ENCODE results near the gene SS18L1. TPM values are rescaled to one million over a fixed set of nuclear protein-coding genes. Genes with fewer than 3 reads are reported as not detected.

The SS18L1 gene
- total RNA-seq, 2 experiments from 2014 or later: 17.0 to 17.7 TPM

DNA sequence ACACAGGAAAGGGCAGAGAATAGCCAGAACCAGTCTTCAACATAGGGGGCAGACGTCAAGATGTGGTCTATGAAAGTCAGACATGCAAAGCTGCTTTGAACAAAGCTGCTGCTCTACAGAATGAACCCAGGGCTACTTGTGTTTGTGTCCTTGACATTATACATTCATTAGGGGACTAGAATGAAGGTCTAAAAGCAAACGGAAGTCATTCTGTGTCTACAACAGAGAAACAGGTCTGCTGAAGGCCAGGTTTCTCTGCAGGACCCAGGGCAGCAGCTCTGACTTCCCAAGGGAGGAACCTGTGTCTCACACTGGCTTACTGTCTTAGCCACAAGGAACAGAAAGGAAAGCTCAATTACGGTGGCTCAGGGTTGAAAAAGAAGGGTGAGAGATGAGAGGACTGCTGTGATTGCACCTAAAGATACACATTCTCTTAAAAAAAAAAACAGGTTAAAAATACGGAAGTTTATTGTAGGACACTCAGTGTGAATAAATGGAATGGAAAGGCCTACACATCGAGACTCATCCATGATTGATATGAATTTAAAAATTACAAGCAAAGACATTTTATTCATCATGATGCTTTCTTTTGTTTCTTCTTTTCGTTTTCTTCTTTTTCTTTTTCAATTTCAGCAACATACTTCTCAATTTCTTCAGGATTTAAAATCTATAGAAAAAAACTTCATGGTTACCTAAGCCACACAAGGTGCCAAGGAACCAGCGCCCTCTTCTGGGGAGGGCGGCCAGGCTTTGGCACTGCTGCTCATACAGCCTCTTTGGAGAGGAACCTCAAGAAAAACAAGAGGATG lies 7.1 kb upstream of the SS18L1 start:
- H3K36me3 ChIP-seq (ENCODE audit: insufficient read depth, low read length): peaks cover 100% of the 10 kb centered on the region
- no peak overlapping the region for H3K4me2 ChIP-seq (ENCODE audit: low read length)
- DNase-seq (ENCODE audit: low spot score): peak; percentile 82
- POLR2A ChIA-PET: interaction anchor here (0.5 to 0.6 kb wide), 2 partner anchors 30 to 50 kb away, joined by 3 to 4 read pairs; no protein-coding TSS in a partner anchor
- CTCF ChIA-PET (ENCODE audit: unreplicated experiment): no interaction called here
- TF ChIP-seq EZH2phosphoT487 (IDR thresholded peaks at IDR 0.05; ENCODE audit: borderline replicate concordance, low read depth, low read length): no peak
- TF ChIP-seq, protein P1, sequence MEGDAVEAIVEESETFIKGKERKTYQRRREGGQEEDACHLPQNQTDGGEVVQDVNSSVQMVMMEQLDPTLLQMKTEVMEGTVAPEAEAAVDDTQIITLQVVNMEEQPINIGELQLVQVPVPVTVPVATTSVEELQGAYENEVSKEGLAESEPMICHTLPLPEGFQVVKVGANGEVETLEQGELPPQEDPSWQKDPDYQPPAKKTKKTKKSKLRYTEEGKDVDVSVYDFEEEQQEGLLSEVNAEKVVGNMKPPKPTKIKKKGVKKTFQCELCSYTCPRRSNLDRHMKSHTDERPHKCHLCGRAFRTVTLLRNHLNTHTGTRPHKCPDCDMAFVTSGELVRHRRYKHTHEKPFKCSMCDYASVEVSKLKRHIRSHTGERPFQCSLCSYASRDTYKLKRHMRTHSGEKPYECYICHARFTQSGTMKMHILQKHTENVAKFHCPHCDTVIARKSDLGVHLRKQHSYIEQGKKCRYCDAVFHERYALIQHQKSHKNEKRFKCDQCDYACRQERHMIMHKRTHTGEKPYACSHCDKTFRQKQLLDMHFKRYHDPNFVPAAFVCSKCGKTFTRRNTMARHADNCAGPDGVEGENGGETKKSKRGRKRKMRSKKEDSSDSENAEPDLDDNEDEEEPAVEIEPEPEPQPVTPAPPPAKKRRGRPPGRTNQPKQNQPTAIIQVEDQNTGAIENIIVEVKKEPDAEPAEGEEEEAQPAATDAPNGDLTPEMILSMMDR (conservative IDR thresholded peaks at IDR 0.05; ENCODE audit: low read length): peak; percentile 99
- H3K27ac ChIP-seq (ENCODE audit: low read depth, low read length, poor library complexity, severe bottlenecking): peak overlapping the region; percentile 37
- no peaks in the 10 kb centered on the region for H3K9me3 ChIP-seq (ENCODE audit: low read length)
- BruUV-seq (replicated peaks): no TSS peak
- H4K20me1 ChIP-seq (ENCODE audit: insufficient read depth, low read length): peaks cover 13% of the 10 kb centered on the region
- H3K4me3 ChIP-seq (ENCODE audit: low read depth, low read length, poor library complexity, severe bottlenecking): no peak overlapping the region
- H3K9me2 ChIP-seq (ENCODE audit: insufficient read depth, low read length): no peaks in the 10 kb centered on the region
- H2AFZ ChIP-seq (ENCODE audit: low read length): no peak overlapping the region
- H3K4me1 ChIP-seq (ENCODE audit: insufficient read depth, low read length, poor library complexity, severe bottlenecking): peaks cover 10% of the 10 kb centered on the region
- H3K79me2 ChIP-seq (ENCODE audit: insufficient read depth, low read depth, low read length): peaks cover 28% of the 10 kb centered on the region
- intact Hi-C loops (cut with micrococcal nuclease; ENCODE audit: unreplicated experiment): loop anchor here (1.0 to 2.0 kb wide), 2 partner anchors 125 to 156 kb away; no protein-coding TSS in a partner anchor

DNA sequence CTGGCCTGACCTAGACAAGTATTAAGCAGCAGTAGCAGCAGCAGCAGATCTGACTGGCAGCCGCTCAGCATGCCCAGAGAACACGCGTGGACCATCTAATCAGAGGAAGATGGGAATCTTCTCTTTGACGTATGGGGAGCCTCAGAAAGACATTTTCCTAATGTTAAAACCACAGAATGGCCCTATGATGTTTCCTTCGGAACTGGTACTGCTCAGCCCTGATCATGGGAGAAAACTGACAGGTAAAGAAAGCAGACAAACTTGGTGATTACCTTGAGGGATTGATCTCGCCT lies 6.5 kb upstream of the SS18L1 start:
- TF ChIP-seq, protein P1 (conservative IDR thresholded peaks at IDR 0.05; ENCODE audit: low read length): peak; percentile 46; the same call in 1 of the 2 replicates
- TF ChIP-seq EZH2phosphoT487 (IDR thresholded peaks at IDR 0.05; ENCODE audit: borderline replicate concordance, low read depth, low read length): no peak
- intact Hi-C loops (cut with micrococcal nuclease; ENCODE audit: unreplicated experiment): loop anchor here (2.0 kb wide), 1 partner anchor 156 kb away; no protein-coding TSS in a partner anchor
- CTCF ChIA-PET (ENCODE audit: unreplicated experiment): no interaction called here
- H3K9me2 ChIP-seq (ENCODE audit: insufficient read depth, low read length): no peaks in the 10 kb centered on the region
- peaks cover 100% of the 10 kb centered on the region for H3K36me3 ChIP-seq (ENCODE audit: insufficient read depth, low read length)
- H3K4me3 ChIP-seq (ENCODE audit: low read depth, low read length, poor library complexity, severe bottlenecking): no peak overlapping the region
- H4K20me1 ChIP-seq (ENCODE audit: insufficient read depth, low read length): peaks cover 19% of the 10 kb centered on the region
- peaks cover 34% of the 10 kb centered on the region for H3K79me2 ChIP-seq (ENCODE audit: insufficient read depth, low read depth, low read length)
- POLR2A ChIA-PET: no interaction called here
- H2AFZ ChIP-seq (ENCODE audit: low read length): no peak overlapping the region
- H3K9me3 ChIP-seq (ENCODE audit: low read length): no peaks in the 10 kb centered on the region
- no TSS peak for BruUV-seq (replicated peaks)
- no peak for DNase-seq (ENCODE audit: low spot score)
- H3K4me2 ChIP-seq (ENCODE audit: low read length): no peak overlapping the region
- no peak overlapping the region for H3K27ac ChIP-seq (ENCODE audit: low read depth, low read length, poor library complexity, severe bottlenecking)
- H3K4me1 ChIP-seq (ENCODE audit: insufficient read depth, low read length, poor library complexity, severe bottlenecking): peaks cover 15% of the 10 kb centered on the region

All from OCI-LY7 (cell line).